Loucy (cell line): ENCODE results near the gene USP6.

ENCODE experiments used
- CTCF ChIP-seq: fragments of 200-600 bp; sonication (generic); conservative IDR thresholded peaks from 2 replicates; pipeline ENCODE4 v1.5.1; 2014; ENCODE audit warnings: mild to moderate bottlenecking, antibody characterized with exemption, low read length
- EZH2phosphoT487 ChIP-seq: fragments of 200-600 bp; IDR thresholded peaks from 2 replicates; pipeline ENCODE4 v1.6.1; 2018; ENCODE audit warnings: antibody characterized with exemption, mild to moderate bottlenecking, moderate library complexity, borderline replicate concordance

GRCh38 chr17:5209396-5209795 lies 93.6 kb downstream of the USP6 start:
- TF ChIP-seq CTCF = no peak
- TF ChIP-seq EZH2phosphoT487 = no peak
